ENCODE results near the gene GCSAM.

The GCSAM gene, protein sequence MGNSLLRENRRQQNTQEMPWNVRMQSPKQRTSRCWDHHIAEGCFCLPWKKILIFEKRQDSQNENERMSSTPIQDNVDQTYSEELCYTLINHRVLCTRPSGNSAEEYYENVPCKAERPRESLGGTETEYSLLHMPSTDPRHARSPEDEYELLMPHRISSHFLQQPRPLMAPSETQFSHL

DNA sequence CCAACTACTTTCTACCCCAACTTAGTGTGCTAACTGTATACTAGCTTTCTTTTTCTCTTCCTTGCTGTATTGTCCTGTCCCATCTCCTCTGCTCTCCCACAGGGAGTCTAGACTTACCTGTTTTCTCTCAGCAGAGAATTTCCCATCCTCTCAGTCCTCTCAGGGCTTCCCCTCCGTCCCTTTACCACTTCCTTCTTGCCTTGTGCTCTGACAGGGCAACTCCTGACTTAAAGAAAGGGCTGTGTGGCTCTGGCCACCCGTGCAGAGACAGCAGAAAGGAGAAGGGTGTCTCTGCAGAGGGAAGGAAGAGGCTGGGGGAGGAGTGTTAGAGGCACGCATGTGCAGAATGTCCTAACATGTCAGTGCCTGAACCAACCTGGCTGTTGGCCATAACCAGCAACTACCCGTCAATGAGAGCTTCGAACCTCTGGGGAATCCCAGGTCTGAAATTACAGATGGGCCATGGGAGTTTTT, at the start of gene GCSAM:
GCSAM (minus strand) TSS at position 274 of the 474 bp plus-strand sequence; CDS start at position 146, 128 bp downstream.
- DNase-seq, result peak; percentile 77

DNA sequence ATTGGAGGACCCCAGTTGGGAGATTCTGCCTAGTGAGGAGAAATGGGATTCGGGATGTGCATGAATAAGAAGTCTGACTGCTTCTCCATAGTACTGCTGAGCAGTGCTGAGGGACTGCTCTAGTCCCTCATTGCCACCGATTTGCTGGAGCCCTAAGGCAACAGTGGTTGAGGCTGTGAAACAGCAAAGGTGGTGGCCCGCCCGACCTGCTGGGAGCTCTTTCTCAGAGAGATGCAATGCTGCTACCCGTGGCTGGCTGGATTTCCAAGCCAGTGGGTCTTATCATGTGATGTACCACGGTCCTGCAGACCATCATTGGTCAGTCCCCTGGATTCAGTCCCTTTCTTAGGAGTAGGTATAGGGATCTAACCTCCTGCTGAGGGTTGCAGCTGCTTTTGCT, 42.6 kb upstream of the GCSAM start:
- DNase-seq, result no peak

DNA sequence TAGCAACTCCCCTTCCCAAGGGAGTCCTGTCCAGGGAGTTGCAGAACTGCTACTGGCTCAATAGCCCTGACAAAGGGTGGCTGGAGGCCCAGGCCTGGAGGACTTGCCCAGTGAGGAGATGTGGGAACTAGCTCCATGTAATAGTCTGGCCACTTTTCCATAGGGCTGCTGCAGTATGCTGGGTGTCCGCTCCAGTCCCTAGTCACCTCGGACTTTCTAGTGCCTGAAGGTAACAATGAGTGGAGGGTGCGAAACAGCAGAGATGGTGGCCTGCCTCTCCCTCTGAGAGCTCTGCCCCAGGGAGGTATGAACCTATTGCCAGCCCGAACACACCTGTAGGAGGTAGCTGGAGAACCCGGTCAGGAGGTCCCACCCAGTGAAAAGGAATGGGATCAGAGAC, 42.0 kb upstream of the GCSAM start:
- no peak for DNase-seq

DNA sequence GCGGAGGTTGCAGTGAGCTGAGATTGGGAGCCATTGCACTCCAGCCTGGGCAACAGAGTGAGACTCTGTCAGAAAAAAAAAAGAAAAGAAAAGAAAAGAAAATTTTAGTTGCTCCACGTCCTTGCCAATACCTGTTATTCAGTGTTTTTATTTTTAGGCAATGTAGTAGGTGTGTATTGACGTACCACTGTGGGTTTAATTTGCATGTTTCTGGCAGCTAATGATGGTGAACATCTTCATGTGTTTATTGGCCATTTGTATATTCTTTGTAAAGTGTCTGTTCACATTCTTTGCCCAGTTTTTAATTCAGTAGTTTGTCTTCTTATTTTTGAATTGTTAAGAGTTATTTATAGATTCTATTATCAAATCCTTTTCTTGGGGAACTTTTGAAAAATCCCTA, 38.1 kb upstream of the GCSAM start:
- DNase-seq, result no peak

DNA sequence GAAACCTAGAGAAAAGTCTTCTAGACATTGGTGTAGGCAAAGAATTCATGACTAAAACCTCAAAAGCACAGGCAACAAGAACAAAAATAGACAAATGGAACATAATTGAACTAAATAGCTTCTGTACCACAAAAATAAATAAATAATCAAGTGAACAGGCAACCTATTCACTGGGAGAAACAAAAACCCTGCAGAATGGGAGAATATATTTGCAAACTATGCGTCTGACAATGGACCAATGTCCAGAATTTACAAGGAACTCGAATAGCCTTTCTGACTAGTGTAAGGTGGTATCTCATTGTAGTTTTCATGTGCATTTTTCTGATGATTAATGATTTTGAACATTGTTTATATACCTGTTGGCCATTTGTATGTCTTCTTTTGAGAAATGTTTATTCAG, 37.0 kb upstream of the GCSAM start:
- DNase-seq, result no peak

DNA sequence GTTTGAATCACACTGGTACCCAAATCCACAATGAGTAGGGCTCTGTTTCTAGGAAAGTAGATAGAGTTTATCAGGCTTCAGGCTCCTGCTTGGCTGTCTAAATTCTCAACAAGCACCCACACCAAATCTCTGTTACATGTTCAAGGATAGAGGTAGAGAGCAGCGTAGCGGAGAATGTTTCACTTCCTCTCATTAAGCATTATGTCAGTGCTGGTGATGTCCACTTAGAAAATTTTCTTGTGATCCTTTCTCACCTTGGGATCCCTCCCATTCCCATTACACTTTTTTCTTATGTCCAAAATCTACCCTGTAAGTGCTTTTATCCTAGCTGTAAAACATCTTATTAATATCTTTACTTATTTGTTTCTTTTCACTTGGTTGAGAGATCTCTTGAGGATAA, 34.7 kb upstream of the GCSAM start:
- no peak for DNase-seq

DNA sequence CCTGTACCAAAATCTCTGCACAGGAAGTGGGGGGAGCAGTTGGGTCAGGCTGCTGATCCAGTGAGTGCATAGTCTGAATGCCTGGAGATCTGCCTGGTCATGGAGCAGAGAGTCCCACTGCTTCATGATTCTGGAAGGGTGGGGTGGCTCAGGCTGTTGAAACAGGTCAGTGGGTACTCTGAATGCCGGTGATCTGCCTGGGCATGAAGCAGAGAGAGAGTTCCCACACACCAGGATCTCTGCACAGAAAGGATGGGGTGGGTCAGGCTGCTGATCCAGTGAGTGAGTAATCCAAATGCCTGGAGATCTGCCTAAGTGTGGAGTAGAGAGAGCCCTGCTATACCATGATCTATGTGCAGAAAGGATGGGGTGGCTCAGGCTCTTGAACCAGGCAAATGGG, 16.1 kb upstream of the GCSAM start:
- no peak for DNase-seq

DNA sequence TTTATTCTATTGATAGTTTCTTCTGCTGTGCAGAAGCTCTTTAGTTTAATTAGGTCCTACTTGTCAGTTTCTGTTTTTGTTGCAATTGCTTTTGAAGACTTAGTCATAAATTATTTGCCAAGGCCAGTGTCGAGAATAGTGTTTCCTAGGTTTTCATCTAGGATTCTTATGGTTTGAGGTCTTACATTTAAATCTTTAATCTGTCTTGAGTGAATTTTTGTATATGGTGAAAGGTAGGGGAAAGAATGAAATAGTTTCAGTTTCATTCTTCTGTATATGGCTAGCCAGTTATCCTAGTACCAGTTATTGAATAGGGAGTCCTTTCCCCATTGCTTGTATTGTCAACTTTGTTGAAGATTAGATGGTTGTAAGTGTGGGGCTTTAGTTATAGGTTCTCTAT, 10.6 kb upstream of the GCSAM start:
- DNase-seq, result no peak

DNA sequence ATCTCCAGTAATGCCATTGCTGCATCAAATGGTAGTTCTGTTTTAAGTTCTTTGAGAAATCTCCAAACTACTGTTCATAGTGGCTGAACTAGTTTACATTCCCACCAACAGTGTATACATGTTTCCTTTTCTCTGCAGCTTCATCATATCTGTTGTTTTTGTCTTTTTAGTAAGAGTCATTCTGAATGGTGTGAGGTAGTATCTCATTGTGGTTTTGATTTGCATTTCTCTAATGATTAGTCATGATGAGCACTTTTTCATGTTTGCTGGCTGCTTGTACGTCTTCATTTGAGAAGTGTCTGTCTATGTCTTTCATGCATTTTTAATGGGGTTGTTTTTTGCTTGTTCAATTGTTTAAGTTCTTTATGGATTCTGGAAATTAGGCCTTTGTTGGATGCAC, 10.2 kb upstream of the GCSAM start:
- no peak for DNase-seq

DNA sequence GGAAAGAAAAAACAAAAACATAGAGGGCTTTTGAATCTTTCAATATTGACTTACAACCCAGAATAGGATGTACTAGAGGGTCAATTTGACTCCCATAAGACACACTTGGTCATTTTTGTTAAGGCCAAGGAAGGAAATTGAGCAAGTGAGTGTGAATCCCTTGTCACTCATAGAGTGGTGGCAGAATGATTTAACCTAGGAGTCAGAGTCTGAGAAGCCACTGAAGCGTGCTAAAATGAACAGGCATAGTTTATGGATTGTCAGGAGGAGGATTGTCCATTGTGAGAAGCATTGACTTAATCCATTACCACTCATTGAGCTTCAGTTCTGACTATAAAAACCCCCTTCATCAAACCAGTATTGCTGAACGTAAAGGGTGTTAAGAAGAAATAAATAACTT, 8.2 kb upstream of the GCSAM start:
- DNase-seq, result no peak

DNA sequence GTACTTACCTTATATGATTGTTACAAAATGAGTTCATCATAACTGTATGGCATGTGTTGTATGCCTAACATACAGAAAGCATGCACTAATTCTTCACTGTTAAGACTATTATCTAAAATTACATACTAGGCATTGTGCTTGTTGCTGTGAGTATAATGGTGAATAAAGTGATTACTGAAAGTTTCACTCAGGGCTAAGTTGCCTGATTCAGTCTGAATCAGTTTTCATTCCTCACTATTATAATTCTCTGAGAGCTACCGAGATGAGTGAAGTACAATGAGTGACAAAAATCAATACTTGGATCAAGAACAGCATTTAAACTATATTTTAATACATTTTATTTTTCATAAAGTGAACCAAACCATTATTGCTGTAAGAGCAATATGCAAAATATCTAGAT, 7.5 kb upstream of the GCSAM start:
- DNase-seq, result no peak

DNA sequence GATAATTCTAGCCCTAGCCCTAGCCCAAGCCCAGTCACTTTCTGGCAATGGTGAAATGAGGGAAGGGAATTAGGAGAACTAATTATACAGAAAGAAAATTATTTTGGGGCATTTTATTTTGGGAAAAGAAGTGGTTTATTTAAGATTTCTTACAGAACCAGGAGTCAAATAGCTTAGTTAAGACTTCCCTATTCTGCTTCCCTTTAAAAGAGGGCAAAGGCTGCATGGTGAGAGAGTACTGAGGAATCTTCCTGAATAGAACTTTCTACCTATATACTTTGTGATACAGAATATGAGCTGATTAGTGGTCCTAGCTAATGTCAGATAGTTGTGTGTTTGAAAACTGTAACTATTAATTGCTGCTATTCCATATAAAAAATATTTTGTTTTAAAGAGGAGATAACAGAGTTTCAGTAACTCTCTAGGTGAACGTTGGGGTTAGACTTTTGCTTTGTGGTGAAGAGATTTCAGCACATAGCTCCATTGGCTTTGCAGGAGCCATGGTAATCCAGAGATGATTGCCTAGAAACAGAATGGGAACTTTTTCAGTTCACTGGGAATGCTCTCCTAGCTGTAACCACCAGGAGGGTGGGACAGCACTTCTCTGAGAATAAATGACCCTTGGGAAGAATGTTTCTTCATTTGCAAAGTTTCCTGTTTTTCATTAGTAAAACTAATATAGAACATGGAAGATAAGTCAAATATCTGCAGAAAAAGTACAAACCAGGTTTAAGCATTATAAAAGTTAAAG, 5.3 kb upstream of the GCSAM start:
- no peak for DNase-seq

DNA sequence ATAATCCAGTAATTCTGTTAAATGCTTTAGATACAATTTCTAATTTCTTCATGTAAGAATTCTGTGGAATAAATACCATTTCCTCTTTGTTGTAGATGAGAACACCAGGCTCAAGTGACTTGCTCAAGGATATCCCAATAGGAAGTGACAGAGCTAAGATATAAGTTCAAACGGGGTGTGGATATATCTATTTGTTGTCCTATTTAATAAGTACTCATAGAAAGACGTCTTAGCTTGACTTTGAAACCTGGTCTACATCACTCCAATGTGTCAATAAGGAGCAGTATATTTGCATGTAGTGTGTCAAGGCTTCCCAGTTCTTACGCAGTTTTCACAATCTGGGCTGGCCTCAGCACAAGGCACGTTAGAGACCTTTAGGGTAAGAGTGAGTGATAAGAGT, 4.7 kb upstream of the GCSAM start:
- no peak for DNase-seq

DNA sequence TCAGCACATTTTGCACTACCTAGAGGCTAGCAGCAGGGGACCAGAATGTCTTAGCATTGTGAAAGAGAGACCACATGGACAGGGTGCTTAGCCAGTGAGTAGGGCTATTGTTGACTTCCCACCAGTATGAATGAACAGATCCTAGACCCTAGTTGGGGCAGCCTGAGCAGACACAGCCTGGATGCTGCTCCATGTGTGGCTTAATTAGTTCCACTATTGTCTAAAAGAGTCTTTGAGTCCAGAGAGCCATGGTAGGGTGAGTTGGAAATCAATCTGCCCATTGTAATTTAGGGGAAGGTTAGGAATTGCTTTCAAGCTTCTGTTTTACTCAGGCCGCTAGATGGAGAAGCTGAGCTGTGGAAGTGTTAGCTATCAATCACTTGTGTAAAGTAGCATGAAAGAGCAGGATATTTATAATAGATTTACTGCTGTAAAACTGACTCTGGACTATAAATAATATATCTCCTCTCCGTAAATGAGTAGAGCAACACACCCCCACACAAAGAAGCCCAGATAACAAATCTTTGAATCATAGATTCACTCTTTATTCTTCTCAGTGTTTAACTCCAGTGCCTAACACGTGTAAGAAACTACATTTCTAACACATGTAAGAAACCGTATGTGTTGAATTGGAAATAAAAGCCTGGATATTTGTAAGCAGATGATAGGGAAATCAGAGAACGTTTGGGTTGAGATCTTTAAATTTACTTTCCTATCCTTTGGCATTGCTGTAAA, 4.1 kb upstream of the GCSAM start:
- peak; percentile 56 for DNase-seq

DNA sequence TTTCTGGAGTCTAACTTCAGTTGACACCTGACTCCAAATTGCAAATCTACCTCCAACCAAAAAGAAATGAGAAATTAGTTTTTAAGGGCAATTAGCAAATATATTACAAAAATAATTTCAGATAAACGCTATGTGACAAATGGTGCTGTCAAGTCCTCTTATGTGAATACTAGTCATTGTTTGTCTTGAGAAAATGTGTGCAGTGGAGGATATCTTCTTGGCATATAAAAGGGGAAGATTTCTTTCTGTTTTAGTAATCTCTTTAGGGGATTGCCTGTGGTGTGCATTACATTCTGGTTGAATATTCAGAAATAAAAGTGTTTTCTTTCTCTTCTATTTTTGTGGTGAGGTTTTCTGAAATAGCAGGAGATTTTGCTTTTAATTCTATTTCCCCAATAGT, 3.0 kb upstream of the GCSAM start:
- no peak for DNase-seq

DNA sequence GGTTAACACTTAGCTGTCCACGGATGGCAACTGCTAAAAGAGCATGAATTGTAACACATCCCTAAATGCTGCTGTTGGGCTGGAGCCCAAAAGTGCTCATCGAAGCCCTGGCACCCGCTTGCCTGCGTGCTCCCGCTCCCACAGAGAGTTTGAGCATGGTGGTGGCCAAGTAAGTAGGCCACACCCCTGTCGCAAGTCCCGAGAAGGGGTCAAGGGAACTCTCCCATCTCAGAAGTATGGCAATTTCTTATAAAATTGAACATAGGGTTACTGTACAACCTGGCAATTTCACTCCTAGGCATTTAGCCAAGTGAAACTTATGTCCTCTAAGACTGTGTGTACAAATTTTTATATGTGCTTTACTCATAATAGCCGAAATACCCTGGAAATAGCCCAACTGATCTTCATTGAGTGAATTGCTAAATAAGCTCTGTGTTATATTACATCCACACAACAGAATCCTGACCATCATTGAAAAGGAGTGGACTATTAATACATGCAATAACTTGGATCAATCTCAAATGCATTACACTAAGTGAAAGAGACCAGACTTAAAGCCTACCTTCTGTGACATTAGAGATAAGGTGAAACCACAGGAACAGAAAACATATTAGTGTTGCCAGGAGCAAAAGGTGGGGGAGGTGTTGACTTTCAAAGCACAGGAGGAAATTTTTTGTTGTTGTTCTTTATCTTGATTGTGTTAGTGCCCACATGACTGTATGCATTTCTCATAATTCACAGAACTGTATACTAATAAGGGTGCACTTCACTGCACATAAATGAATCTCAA, 1.5 kb upstream of the GCSAM start:
- DNase-seq, result peak; percentile 42

DNA sequence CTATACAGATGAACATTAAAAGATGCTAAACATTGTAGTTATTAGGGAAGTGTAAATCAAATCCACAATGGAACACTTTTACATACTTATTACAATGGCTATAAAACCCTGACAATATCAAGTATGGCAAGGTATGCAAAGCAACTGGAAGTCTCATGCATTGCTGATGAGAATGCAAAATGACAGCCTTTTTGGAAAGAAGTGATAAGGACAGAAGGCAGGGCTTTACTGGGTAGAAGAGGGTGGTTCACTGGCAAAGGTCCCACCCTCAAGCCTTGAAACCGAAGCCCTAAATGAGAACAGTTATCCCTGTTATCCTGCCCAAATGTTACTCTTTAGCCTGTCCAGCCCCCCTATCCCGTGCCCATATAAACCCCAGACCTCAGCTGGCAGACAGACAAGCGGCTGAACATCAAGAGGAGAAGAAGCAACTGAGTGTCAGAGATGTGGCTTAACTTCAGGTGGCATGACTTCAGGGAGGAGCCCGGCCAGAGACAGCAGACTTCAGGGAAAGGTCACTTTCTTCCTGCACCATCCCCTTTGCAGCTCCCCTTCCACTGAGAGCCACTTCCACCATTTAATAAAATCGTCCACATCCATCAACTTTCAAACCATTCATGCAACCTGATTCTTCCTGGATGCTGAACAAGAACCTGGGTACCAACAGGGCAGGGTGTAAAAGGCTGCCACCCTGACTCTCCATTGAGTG, 732 bp upstream of the GCSAM start:
- DNase-seq, result no peak

DNA sequence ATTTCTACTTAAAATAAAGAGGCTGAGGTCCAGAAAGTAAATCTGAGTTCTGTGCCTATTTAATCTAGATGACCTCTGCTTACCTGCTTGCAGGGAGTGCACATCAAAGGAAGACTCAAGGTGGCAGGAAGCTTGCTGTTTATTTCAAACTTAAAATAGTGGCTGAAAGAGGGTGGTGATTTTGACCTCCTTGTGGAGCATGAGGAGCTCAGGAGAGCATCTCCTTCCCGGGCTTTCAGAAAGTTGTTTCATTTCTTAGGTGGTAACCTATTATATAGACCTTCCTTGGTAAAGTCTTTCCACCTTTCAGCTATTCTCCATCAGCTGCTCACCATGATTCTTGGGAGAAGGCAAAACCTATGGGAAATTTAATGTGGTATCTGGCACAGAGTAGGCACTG, 494 bp downstream of the GCSAM start:
- no peak for DNase-seq

DNA sequence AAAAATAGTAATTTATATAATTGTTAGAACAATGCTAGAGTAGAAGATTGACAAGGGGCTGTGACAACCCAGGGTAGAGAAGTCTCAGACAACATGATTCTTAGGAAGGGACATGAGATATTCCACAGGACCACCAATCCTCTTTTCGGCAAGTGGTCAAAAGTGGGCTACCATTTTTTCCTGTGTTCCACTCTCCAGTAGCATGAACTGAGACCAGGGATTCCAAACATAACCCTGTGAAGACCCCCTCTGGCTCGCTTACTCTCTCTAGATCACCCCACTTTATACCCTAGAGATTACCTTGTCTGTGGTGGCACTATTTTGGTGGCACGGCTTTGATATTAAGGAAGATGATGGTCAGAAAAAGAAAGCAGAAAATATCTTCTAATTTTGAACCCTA, 960 bp downstream of the GCSAM start:
- DNase-seq, result no peak

DNA sequence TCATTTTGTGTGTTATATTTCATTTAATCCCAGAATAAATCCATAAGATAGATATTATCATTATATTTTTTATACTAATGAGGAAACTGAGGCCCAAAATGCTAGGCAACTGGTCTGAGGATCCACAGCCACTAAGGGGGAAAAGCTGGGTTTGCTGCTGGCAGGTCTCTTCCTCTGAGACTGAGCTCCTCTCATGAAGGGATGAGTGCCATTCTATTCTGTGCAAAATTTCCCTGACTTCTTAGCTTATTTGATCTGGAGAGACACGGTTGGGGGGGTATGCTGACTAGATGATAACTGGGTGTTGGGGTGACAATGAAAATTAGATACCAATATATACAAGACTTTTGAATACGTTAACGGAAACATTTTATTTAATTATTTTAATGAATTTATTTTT, 1.9 kb downstream of the GCSAM start:
- no peak for DNase-seq

DNA sequence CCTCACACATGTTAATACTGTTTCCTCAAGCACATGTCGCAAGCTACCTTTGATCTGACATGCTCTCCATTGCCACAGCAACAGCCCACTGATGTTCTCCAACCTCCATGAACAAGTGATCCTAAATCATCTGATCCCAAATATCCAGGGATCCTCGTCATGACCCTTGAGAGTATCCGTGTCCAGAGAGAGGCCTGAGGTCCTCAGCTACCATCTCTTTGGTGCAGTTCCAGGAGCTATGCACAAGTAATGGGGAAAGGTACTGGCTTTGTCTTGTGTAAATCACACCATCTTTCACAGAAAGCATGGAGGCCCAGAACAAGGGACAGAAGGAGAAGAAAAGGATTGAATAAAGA, 2.4 kb downstream of the GCSAM start:
- no peak for DNase-seq

DNA sequence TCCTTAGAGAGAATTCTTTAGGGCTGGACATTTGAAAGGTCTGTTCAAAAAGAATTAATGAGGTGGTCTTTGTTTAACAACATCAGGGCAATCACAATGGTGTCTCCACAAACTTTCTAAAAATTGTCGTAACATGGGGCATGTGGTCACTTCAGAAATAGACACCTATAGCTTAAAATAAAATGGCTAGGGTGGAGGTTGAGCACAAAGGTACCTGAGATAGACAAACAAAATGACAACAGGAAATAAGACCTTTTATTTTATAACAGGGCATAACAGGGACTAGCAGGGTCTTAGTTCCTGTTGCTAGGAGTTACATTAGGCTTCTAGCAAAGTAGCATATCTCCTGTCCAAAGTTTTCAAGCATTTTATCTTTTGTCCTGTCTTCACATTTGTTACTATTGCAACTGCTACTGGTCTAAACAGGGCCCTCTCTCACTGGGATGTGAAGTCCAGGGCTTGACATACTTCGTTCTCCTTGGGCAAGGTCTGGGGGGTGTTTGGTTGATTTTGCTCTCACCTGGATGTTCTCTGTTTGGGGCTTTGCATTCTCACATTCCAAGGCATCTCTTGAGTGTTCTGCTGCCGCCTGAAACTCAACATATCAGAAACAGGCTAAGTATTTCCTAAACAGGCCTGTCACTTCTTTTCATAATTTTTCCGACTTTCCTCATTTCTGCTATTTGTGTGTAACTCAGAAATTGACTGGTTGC, 3.0 kb downstream of the GCSAM start:
- DNase-seq, result no peak

Measured in RPMI8226 (cell line).